HG03097 (cell line): Measurements from ENCODE around the gene DNM3.
"Not testable (repeated sequence)": the region's sequence is repeated elsewhere in the genome, so short reads cannot be mapped to it uniquely, and the experiment has no call there.

Experiments used
- ATAC-seq: cut with Tn5 transposase; IDR thresholded peaks from one replicate; pipeline ENCODE4 v1.9.1; 2021; ENCODE audit not compliant: unreplicated experiment, low FRiP score

DNM3 gene

DNA sequence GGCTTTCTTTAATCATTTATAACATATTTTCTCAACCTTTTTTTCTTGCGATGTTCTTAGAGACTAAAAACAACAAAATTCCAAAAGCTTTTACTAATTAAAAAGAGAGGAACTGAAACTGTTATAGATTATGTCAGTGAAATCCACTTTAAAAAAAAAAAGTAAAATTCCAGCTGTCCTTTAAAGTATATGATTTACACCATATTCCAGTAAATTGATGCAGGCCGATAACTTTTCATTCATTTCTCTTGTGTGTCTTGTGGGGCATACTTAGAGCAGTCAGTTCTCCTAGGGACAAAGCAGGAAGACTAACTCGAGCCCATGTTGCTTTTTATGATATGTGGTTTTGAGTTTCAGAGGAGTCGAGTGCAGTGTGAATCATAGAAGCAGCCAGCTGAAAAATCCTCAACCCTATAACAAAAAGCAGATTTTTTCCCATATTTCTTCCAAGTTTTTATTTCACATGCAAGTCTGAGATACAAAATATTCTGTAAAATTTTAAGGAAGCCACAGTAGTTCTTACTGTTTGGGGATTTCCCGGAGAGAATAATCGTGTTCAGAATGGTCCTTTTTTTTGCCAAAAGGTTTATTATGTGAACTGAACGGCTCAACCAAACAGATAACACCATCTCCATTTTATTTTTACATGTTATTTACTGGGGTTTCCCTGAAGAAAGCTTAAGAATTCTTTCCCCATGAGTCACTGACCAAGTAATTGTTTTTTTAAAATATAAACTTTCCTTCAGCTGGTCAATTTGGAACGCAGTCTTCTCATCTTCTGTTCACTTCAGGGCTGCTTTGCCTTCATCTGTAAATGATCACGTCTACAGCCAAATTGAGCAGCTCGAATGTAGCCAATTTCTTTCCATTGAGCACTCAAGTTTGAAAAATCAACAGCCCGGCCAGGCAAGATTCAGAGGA, 502.2 kb downstream of the DNM3 start:
- no peak for ATAC-seq

GRCh38 chr1:172344444-172344843, 503.1 kb downstream of the DNM3 start:
- no peak for ATAC-seq

DNA sequence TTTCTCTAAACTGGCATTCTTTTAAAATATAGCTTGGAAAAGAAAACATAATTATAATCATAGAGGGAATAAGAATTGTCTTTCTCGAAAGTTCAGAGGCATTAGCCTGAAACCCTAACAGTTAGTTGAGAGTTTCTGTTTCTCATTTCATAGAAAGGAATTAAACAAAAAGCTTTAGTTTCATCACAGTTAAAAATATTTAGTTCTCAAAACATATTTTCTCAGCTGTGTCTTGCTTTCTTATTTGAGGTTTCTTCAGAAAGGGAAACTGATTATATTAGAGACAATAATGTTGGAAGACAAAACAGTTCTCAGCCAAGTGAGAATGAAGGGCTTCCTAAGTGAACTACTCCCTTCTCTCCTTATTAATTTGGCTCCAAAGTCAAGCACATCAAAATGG, 503.8 kb downstream of the DNM3 start:
- no peak for ATAC-seq

DNA sequence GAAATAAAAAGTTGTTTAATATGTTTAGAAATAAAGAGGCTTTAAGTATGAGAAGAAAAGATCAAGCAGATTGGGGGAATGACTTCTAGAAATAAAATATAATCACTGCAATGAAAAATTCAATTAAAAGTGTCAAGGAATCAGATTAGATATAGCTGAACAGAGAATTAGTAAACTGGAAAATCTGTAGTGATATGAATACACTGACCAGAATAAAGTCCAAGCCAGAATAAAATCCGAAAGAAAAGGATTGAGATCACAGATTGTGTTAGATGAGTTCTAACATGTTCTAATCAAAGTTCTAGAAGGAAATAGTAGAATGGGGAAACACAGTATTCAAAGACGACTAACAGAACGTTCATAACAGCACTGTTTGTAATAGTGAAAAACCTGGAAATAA, 506.1 kb downstream of the DNM3 start:
- no peak for ATAC-seq

- ATAC-seq = no peak
Measured at GRCh38 chr1:172350856-172351255, 509.6 kb downstream of the DNM3 start.

DNA sequence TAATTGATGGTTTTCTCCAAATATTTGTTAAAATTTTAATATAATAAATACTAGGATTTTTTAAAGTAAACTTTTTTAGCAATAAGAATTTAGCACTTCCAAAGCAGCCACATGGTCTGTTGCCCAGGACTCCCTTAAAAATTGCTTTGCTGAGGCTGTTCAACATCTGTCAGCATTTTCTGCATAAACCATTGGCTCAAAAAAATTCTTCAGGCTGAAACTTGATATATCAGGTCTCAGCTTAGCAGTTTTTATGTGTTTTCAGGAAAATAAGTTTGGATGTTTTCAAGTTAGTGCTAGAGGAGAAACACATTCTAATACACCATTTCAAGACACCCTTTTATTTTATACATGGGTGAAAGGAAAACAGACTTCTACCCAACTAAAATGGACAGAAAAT, 510.0 kb downstream of the DNM3 start:
- no peak for ATAC-seq

DNA sequence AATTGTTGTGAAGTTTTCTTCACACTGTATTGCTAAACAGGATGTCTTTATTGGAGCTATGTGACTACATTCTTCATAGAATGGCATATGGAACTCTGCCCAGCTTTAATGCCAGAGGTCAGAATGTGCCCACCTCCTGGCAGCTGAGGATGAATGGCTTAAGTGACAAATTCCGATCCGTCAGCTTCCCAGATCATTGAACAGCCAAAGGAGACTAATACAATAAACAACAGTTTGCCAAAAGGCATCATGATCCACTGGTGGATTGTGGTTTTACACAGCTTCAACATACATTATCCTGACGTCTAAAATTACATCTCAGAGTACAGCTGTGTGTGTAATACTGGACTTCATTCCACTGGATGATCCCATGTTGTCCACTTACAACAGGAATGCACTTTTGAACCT, 510.5 kb downstream of the DNM3 start:
- no peak for ATAC-seq

GRCh38 chr1:172352435-172352834, 511.1 kb downstream of the DNM3 start:
- no peak for ATAC-seq

DNA sequence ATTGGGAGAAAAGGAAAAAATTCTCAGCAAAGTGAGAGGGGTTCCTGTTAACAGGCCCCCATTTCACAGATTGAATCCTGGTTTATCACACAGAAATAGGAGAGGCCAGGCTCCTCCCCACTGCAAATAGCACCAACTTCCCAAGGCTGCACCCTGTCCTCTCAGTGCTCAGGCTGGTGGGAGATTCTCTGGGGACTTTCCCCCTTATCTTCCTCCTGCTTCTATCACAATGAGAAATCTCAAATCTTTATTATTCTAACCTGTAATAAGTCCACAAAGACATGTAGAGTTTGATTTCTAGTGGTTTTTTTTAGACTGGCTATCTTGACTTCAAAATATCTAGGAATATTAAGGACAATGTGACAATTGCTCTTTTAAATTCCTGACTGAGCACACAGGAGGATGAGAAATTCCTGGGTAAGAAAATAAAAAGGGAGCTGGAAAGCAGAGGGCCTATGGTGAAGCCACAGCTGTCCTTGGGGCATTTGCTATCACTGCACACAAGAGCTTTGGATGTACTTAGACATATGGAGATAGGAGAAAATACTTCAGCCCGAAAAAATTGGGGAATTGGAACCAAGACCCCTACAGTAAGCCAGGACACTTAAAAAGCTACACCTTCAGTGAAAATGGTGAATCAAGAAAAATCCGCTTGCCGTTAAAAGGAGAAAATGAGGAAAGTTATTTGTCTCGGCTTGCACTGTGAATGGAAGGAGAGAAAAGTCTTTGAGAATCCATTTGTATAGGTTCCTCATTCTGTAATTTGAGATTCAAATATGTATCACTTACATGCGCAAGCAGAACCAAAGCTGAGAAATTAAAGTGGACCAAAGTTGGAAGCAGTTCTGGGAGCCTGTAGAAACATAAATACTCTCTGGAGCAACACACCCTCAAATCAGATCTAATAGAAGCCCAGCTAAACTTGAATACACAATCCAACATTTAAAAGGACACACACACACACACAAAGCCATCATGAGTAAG, 513.3 kb downstream of the DNM3 start:
- no peak for ATAC-seq

GRCh38 chr1:172356620-172357019, 515.3 kb downstream of the DNM3 start:
- no peak for ATAC-seq

DNA sequence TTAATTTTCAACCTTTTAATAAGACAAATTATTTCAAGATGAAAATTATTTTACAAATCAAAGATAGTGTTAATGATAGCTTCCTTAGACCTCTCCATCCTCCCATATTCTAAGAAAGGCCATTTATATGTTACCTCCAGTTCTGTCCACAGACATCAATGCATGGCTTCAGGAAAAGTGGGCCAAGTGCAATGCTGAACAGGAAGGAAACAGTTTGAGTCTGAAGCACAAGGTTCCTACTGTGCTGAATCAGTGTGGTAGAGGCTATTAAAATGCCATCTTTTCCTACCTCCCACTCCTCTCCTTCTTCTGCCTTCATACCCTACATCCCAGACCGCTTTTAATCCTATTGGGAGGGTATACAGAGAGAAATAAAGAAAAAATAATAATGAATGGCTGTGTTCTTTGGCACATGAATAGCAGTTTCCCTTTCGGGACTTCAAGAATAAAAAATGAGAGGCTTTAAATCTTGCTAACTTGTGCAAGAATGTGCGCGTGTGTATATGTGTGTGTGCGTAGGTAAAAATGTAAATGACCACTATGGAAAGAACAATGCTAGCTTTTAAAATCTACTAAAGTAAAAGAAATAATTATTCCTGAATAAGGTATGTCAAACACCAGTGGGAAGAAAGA, 516.6 kb downstream of the DNM3 start:
- peak; percentile 13 for ATAC-seq

GRCh38 chr1:172359491-172359999, 518.2 kb downstream of the DNM3 start:
- ATAC-seq = no peak

GRCh38 chr1:172360511-172360910, 519.2 kb downstream of the DNM3 start:
- ATAC-seq = no peak

GRCh38 chr1:172360985-172361384, 519.7 kb downstream of the DNM3 start:
- ATAC-seq = no peak

DNA sequence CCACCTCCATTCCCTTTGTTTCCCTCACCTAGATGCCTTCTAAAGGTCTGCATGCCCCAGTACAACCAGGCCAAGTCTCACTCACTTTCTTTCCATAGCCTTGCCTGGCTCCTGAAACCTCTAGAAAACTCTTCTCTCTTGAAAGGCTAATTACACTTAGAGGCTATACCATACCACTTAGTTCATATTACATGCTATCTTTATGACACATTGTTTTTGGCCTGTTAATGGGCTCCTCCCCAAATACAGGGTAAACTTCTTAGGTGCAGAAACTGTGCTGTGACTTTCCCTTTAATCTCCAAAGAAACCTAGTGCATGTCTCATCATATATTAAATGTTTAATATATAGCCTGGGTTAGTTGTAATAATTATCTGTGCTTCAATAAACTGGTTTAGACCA, 522.6 kb downstream of the DNM3 start:
- ATAC-seq = no peak

DNA sequence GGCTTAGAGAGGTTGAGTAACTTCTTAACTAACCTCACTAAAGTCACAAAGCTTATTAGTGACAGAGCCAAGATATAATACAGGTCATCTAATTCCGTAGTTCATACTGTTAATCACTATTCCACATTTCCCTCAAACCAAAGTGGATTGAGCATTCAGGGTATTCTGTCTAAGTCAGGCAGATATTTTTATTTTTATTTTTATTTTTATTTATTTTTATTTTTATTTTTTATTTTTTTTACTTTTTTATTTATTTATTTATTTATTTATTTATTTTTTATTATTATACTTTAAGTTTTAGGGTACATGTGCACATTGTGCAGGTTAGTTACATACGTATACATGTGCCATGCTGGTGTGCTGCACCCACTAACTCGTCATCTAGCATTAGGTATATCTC, 530.3 kb downstream of the DNM3 start:
- not testable (repeated sequence) for ATAC-seq

DNA sequence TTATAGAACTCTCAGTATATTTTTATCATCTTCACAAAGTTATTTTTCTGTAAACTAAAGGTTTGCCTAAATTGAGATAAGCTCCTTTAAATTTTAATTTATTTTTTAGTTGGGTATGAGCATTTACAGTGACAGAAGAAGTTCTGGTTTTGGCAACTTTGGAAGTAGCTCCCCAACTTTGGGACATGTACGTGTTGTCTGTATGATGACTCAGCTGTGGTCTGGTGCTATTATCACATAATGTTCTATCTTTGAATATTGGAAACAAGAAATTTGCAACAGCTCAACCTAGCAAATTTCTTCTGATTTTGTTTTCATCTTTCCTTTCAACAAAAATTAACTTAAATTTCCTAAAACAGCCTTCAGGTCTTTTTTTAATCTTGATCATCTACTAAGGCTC, 532.6 kb downstream of the DNM3 start:
- ATAC-seq = no peak

GRCh38 chr1:172375211-172375631, 533.9 kb downstream of the DNM3 start:
- ATAC-seq = no peak

DNA sequence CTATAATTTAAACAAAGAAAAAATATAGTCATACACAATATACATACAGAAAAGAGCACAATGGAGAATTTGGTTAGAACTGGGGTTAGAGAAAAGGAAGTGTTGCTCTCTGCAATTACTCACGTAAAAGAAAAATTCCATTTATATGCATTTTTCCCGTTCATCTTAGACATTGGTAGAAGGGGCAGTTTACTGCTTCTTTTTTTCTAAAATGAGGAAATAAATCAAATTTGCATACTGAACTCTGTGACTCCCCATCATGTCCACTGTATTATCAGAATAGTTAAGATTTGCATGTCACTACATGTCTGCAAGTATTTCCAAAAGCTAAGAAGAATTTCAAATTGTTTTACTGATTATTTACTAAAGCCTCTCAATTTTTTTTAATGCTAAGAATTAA, 535.1 kb downstream of the DNM3 start:
- ATAC-seq = no peak

DNA sequence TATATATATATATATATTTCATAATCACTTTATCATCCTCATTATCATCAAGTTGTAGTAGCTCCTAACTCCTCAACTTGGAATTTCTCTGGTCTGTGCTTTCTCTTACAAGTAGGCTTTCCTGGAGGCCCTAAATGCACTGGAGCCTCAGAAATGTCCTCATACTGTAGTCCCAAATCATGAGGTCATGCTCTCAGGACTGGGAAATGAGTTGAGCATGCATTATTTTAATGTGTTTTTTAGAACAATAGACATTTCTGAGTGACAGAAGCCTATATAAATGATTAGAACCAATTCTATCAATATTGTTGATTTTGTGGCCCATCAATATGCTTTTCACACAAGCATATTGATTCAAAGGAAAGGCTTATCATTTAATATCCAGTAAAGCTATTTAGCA, 536.3 kb downstream of the DNM3 start:
- ATAC-seq = no peak
